GM12878 (cell line): ENCODE results near the gene BACE1-AS. TPM values are rescaled to one million over a fixed set of nuclear protein-coding genes. Genes with fewer than 3 reads are reported as not detected.

Experiments
- ATAC-seq: fragments of 200-7000 bp; cut with Tn5 transposase; 3 replicates; pipeline ENCODE4 v1.9.1; 2020; ENCODE audit warnings: mild to moderate bottlenecking, moderate library complexity
- BruUV-seq: library from RNA; stranded (reverse); fragments of 400-500 nt; replicated peaks from 2 replicates; lab custom pipeline; 2021; lab: Mats Ljungman, UMichigan
- CTCF ChIA-PET: fragments of 300-600 bp; sonication (Branson Sonifier 250); formaldehyde crosslinking; extraction: SDS; loops from one replicate; lab custom pipeline; 2021; ENCODE audit warnings: inconsistent platforms; lab: Yijun Ruan, JAX
- POLR2A ChIA-PET: fragments of 350-600 bp; formaldehyde crosslinking; extraction: SDS; loops from one replicate; lab custom pipeline; 2021; ENCODE audit warnings: inconsistent platforms; lab: Charles Lee
- RAD21 ChIA-PET: fragments of 300-600 bp; sonication (Branson Sonifier 250); formaldehyde crosslinking; loops from one replicate; lab custom pipeline; 2023; ENCODE audit warnings: antibody characterized with exemption; ENCODE audit not compliant: unreplicated experiment; lab: Charles Lee
- SMC1A ChIA-PET: fragments of 300-600 bp; sonication (Branson Sonifier 250); formaldehyde crosslinking; loops from one replicate; lab custom pipeline; 2023; ENCODE audit not compliant: unreplicated experiment, uncharacterized antibody; lab: Charles Lee
- DNase-seq: peaks from one replicate; pipeline ENCODE4 v3.0.0-alpha.2; 2011; ENCODE audit warnings: low read depth, low spot score
- FAIRE-seq: peaks from 3 replicates; lab custom pipeline; 2011; peaks lifted over from hg19 to GRCh38; lab: Jason Lieb, UNC
- H2AFZ ChIP-seq: 2 replicates; pipeline ENCODE4 v1.6.0; 2011; ENCODE audit warnings: low read depth, low read length, control low read depth; ENCODE audit not compliant: control insufficient read depth
- H3K27ac ChIP-seq: 2 replicates; pipeline ENCODE4 v1.5.1; 2011; ENCODE audit warnings: control low read depth; ENCODE audit not compliant: control insufficient read depth, insufficient read depth
- H3K27me3 ChIP-seq, 2 experiments: replicated peaks in 1 of 2; 2 replicates each; pipeline versions ENCODE4 v1.6.0 to v1.6.1; 2011; ENCODE audit warnings: low read length in 1 of 2; ENCODE audit not compliant: control insufficient read depth in 2 of 2, insufficient read depth in 2 of 2
- H3K36me3 ChIP-seq, 2 experiments: 2 replicates each; pipeline ENCODE4 v1.5.1; 2011; ENCODE audit warnings: low read length in 1 of 2; ENCODE audit not compliant: control insufficient read depth in 2 of 2, insufficient read depth in 2 of 2
- H3K4me1 ChIP-seq: 2 replicates; pipeline ENCODE4 v1.6.1; 2011; ENCODE audit warnings: mild to moderate bottlenecking, low read length, moderate library complexity, mixed read lengths; ENCODE audit not compliant: control insufficient read depth, insufficient read depth
- H3K4me2 ChIP-seq: 2 replicates; pipeline ENCODE4 v1.6.0; 2011; ENCODE audit warnings: control low read depth; ENCODE audit not compliant: control insufficient read depth, insufficient read depth
- H3K4me3 ChIP-seq: fragments of 200-600 bp; sonication (generic); 2 replicates; pipeline ENCODE4 v1.5.1; 2016
- H3K79me2 ChIP-seq: 2 replicates; pipeline ENCODE4 v1.6.0; 2011; ENCODE audit warnings: low read length; ENCODE audit not compliant: control insufficient read depth, insufficient read depth
- H3K9ac ChIP-seq: 2 replicates; pipeline ENCODE4 v1.8.0; 2011; ENCODE audit warnings: low read length, control low read depth, mixed read lengths; ENCODE audit not compliant: control insufficient read depth, insufficient read depth
- H3K9me3 ChIP-seq: replicated peaks from 3 replicates; pipeline ENCODE4 v1.5.1; 2011; ENCODE audit warnings: mild to moderate bottlenecking, low read length; ENCODE audit not compliant: control insufficient read depth, insufficient read depth
- H4K20me1 ChIP-seq: 2 replicates; pipeline ENCODE4 v1.6.0; 2011; ENCODE audit not compliant: control insufficient read depth, insufficient read depth
- EED ChIP-seq: sonication (generic); IDR thresholded peaks from 2 replicates; pipeline ENCODE4 v1.6.1; 2016; ENCODE audit warnings: antibody characterized with exemption, low read depth
- ELK1 ChIP-seq: IDR thresholded peaks from 2 replicates; pipeline ENCODE4 v1.6.1; 2012; ENCODE audit warnings: low read depth, low read length, improper control_type of control experiment
- GATAD2B ChIP-seq: fragments of 450-650 bp; conservative IDR thresholded peaks from 2 replicates; pipeline ENCODE4 v1.6.1; 2017; ENCODE audit warnings: low read depth, mild to moderate bottlenecking, moderate library complexity
- HSF1 ChIP-seq: fragments of 150-350 bp; IDR thresholded peaks from 2 replicates; pipeline ENCODE4 v1.6.1; 2014; ENCODE audit warnings: mild to moderate bottlenecking, low read depth, low read length
- IRF3 ChIP-seq: fragments of 450-650 bp; IDR thresholded peaks from 2 replicates; pipeline ENCODE4 v1.6.1; 2014; ENCODE audit warnings: mild to moderate bottlenecking
- IRF4 ChIP-seq: IDR thresholded peaks from 2 replicates; pipeline ENCODE4 v1.6.1; 2011; ENCODE audit warnings: low read depth, low read length
- RCOR1 ChIP-seq: conservative IDR thresholded peaks from 2 replicates; pipeline ENCODE4 v1.6.1; 2012; ENCODE audit warnings: low read depth, low read length, improper control_type of control experiment
- SREBF2 ChIP-seq: IDR thresholded peaks from 2 replicates; pipeline ENCODE4 v1.6.1; 2012; ENCODE audit warnings: mild to moderate bottlenecking, low read length
- SUPT20H ChIP-seq: IDR thresholded peaks from 2 replicates; pipeline ENCODE4 v1.6.1; 2011; ENCODE audit warnings: low read depth, mild to moderate bottlenecking, low read length, moderate library complexity, borderline replicate concordance; ENCODE audit not compliant: control insufficient read depth
- USF2 ChIP-seq: IDR thresholded peaks from 2 replicates; pipeline ENCODE4 v1.6.1; 2011; ENCODE audit warnings: low read depth, low read length, improper control_type of control experiment, borderline replicate concordance
- ZBTB4 ChIP-seq: fragments of 450-650 bp; formaldehyde crosslinking; IDR thresholded peaks from 2 replicates; pipeline ENCODE4 v1.4.0; 2022; ENCODE audit warnings: mild to moderate bottlenecking, moderate library complexity
- WGBS: methylation state at CpG from one replicate; pipeline ENCODE4 v1.1.6; 2016; ENCODE audit warnings: low lambda C conversion rate; ENCODE audit not compliant: insufficient replicate concordance, insufficient coverage; ENCODE audit errors: missing lambda C conversion rate; 5-methylcytosine and 5-hydroxymethylcytosine counted together
- in situ Hi-C: fragments of 300-500 bp; cut with MboI; formaldehyde crosslinking; loops from 9 replicates; pipeline ENCODE4 v1.14.3; 2018; ENCODE audit warnings: mixed read lengths
- intact Hi-C: fragments of 100-400 bp; cut with micrococcal nuclease; formaldehyde crosslinking; loops from one replicate; pipeline ENCODE4 v1.14.2; 2022; ENCODE audit not compliant: unreplicated experiment
- polyA plus RNA-seq, 11 experiments: library from polyadenylated mRNA; depleted of rRNA in 4 of 11; unstranded in 6 of 11; stranded (reverse) in 5 of 11; fragments of >200 nt; fragmentation: Nextera tagmentation in 4 of 11; fragmentation: Illumina TruSeq in 1 of 11; extraction: Ambion mirVana in 4 of 11; extraction: Trizol in 1 of 11; gene quantifications; 1 replicate in 1 of 11; 2 replicates in 10 of 11; pipeline versions ENCODE4 v1.2.1 to v1.2.3, GENCODE V29; 2011 to 2016; ENCODE audit warnings: inconsistent platforms in 2 of 11, missing spikeins in 2 of 11, low read depth in 1 of 11
- total RNA-seq, 4 experiments: library from RNA; depleted of rRNA in 3 of 4; stranded (reverse); fragments of >200 nt in 3 of 4; fragmentation: Illumina TruSeq in 1 of 4; extraction: Trizol in 1 of 4; gene quantifications; 2 replicates each; pipeline versions ENCODE4 v1.2.1 to v1.2.3, GENCODE V29; 2013 to 2021

Gene BACE1-AS
- total and polyA plus RNA-seq, 10 of the 15 experiments (the other 5 are each of a cell fraction or from before 2014, with no cell fraction given): 2.0 to 6.7 (median 3.9) TPM

GRCh38 chr11:117284053-117284452, 7.1 kb upstream of the BACE1-AS start:
- ChIA-PET SMC1A (no interaction called here), POLR2A (no interaction called here), RAD21 (no interaction called here), CTCF (no interaction called here)
- no TSS peak for BruUV-seq
- Histone ChIP-seq H3K4me3 (no peak overlapping the region), H2AFZ (no peak overlapping the region), H3K36me3 (peaks cover 4 to 13% of the 10 kb centered on the region in 2 experiments; a peak in 3 of 4 replicates), H3K9me3 (no peaks in the 10 kb centered on the region), H3K27ac (no peak overlapping the region), H3K4me1 (no peaks in the 10 kb centered on the region), H3K79me2 (no peaks in the 10 kb centered on the region), H3K9ac (no peak overlapping the region), H3K4me2 (no peak overlapping the region), H3K27me3 (no peaks in the 10 kb centered on the region), H4K20me1 (no peaks in the 10 kb centered on the region)
- ATAC-seq (no peak), FAIRE-seq (no peak), DNase-seq (no peak)
- TF ChIP-seq ELK1: no peak
- TF ChIP-seq IRF4: no peak
- no peak for TF ChIP-seq USF2
- no peak for TF ChIP-seq IRF3
- TF ChIP-seq EED: no peak
- no peak for TF ChIP-seq HSF1
- no peak for TF ChIP-seq ZBTB4
- TF ChIP-seq GATAD2B: no peak
- no peak for TF ChIP-seq SREBF2
- no peak for TF ChIP-seq SUPT20H
- no peak for TF ChIP-seq RCOR1
- intact Hi-C loops: no loop called here
- 100% methylated on average over 2 of the region's 2 CpGs for WGBS
- in situ Hi-C loops: no loop called here
